Measurements from ENCODE around the gene CACNB2. TPM values are rescaled to one million over a fixed set of nuclear protein-coding genes. Genes with fewer than 3 reads are reported as not detected.

The CACNB2 gene
- total and polyA plus RNA-seq, 2 donors (not counting 3 experiments of a cell fraction or from before 2014, with no cell fraction given), result not detected

GRCh38 chr10:18158773-18159265 is 18.6 kb downstream of the CACNB2 start:
- Histone ChIP-seq H3K36me3 (ENCODE audit: control insufficient read depth in 2 of 2, extremely low read depth in 1 of 2, insufficient read depth in 2 of 2, low read length in 2 of 2) (no peaks in the 10 kb centered on the region), H3K27ac (ENCODE audit: insufficient read depth, low read depth, low read length) (no peak overlapping the region), H3K4me3 (replicated peaks in 1 of 3; ENCODE audit: insufficient read depth in 1 of 3, low read depth in 1 of 3, low read length in 3 of 3) (no peak overlapping the region), H4K20me1 (replicated peaks; ENCODE audit: control insufficient read depth, extremely low read depth, insufficient read depth, low read length) (no peaks in the 10 kb centered on the region), H3K9me3 (replicated peaks; ENCODE audit: control insufficient read depth, insufficient read depth, low read length) (no peaks in the 10 kb centered on the region), H3K9ac (replicated peaks; ENCODE audit: extremely low read depth, insufficient read depth, low read length) (no peak overlapping the region), H3K9me1 (replicated peaks; ENCODE audit: control insufficient read depth, extremely low read depth, insufficient read depth, low read length) (no peaks in the 10 kb centered on the region), H3K79me2 (ENCODE audit: control insufficient read depth, insufficient read depth, low read length) (no peaks in the 10 kb centered on the region), H2AFZ (ENCODE audit: low read depth, low read length) (no peak overlapping the region), H3K4me1 (ENCODE audit: control insufficient read depth, extremely low read depth, insufficient read depth, low read length) (no peaks in the 10 kb centered on the region), H3K4me2 (ENCODE audit: insufficient read depth, low read length) (no peak overlapping the region), H3K27me3 (ENCODE audit: control insufficient read depth in 2 of 2, insufficient read depth in 2 of 2, low read length in 2 of 2) (no peaks in the 10 kb centered on the region)
- no peak for FAIRE-seq
- dilution Hi-C loops (cut with MboI; ENCODE audit: extremely low pct_ligation_motif_present, low sequenced_read_pairs), result no loop called here
- TF ChIP-seq CTCF (IDR thresholded peaks at IDR 0.05; ENCODE audit: extremely low read depth in 1 of 2, insufficient read depth in 1 of 2, low read depth in 1 of 2, low read length in 2 of 2) (no peak), JUN (IDR thresholded peaks at IDR 0.05; ENCODE audit: borderline replicate concordance, insufficient read depth, insufficient read length, low read depth) (no peak), MAX (IDR thresholded peaks at IDR 0.05; ENCODE audit: insufficient read depth, insufficient read length) (no peak), POLR2AphosphoS5 (IDR thresholded peaks at IDR 0.05; ENCODE audit: insufficient read depth, low read depth, low read length) (no peak), MYC (IDR thresholded peaks at IDR 0.05; ENCODE audit: low read depth, low read length) (no peak), POLR2A (IDR thresholded peaks at IDR 0.05; ENCODE audit: low read depth, low read length) (no peak), EZH2 (IDR thresholded peaks at IDR 0.05; ENCODE audit: borderline replicate concordance, low read depth, low read length, severe bottlenecking) (no peak), FOS (IDR thresholded peaks at IDR 0.05; ENCODE audit: borderline replicate concordance, insufficient read depth, low read length) (no peak), GATA2 (IDR thresholded peaks at IDR 0.05; ENCODE audit: insufficient read depth, insufficient read length, low read depth, low read length) (no peak)
- intact Hi-C loops (cut with micrococcal nuclease), result no loop called here
- POLR2A ChIA-PET, result no interaction called here
- no TSS peak for BruUV-seq (replicated peaks)
- no peak for DNase-seq (ENCODE audit: low read depth, low spot score)
- CTCF ChIA-PET, result no interaction called here

Data from endothelial cell of umbilical vein (primary cell).